GM12891 (cell line): Measurements from ENCODE around the gene GAMT.

Experiments
- PAX5 ChIP-seq: IDR thresholded peaks from 2 replicates; pipeline ENCODE4 v1.6.1; 2011; ENCODE audit warnings: low read length, moderate library complexity, mild to moderate bottlenecking; ENCODE audit not compliant: insufficient read depth, severe bottlenecking
- POLR2A ChIP-seq: IDR thresholded peaks from 2 replicates; pipeline ENCODE4 v1.6.1; 2011; ENCODE audit warnings: low read depth, low read length, control low read depth
- POLR2AphosphoS5 ChIP-seq: IDR thresholded peaks from 2 replicates; pipeline ENCODE4 v1.6.1; 2011; ENCODE audit warnings: low read depth, low read length, control low read depth

- TF ChIP-seq POLR2A (no peak), PAX5 (no peak), POLR2AphosphoS5 (0 out of 2 replicates have a peak, but pooled peaks have one; percentile 3)
Observed at GRCh38 chr19:1429750-1430149, 28.4 kb upstream of the GAMT start.
